Ecto neural progenitor cell (in vitro differentiated cells): ENCODE measurements around the gene PRKCE.

Experiments used
- DNase-seq: peaks from one replicate; pipeline ENCODE4 v3.0.0-alpha.2; 2018; ENCODE audit warnings: low spot score

The PRKCE gene

GRCh38 chr2:46018773-46019591, 367.5 kb downstream of the PRKCE start:
- DNase-seq, result no peak

DNA sequence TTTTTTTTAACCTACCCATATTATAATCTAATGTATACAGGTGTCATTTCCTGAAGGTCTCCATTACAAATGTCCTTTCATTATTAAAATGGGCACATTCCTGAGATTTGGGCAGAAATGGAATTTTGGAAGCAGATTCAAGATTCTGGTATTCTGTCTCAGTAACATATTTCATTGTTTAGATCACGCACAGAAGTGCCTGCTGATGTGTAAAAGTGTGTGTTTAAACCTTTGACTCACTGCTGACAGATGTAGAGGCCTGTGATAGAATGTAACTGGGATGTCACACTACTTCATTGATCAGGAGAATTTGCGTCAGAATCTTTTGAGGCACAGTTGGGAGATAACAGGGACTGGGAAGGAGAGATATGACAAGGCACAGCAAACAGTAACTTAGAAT, 368.9 kb downstream of the PRKCE start:
- no peak for DNase-seq

DNA sequence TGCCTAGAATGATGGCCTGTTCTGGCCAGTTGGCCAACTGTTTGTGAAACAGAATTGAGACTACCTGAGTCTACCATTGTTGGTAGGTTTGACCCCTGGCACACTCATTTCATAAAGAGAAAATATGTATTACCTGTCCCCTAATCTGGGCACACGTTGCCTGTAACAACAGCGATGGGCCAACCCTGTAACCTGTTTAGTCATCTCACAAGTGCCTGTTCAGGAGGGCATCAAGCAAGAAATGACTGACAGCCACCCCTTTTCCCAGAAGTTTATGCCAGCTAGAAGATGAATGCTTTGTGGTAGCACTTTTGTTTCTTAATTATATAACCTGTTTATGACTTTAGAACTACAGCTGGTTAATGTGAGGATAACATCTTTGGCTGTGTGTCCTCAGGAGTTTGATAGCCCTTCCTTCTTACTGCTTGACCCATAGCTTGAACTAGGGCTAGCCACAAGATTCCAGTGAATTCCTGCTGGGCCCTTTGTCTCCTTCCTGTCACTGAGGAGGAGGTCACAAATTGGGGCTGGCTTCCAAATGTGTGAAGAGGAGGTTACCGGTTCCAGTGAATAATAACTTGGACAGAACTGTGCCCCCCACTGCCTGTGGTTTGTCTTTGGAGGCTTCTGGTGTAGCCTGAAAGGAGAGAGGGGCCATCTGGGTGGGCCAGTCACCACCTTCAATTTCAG, 371.8 kb downstream of the PRKCE start:
- no peak for DNase-seq

DNA sequence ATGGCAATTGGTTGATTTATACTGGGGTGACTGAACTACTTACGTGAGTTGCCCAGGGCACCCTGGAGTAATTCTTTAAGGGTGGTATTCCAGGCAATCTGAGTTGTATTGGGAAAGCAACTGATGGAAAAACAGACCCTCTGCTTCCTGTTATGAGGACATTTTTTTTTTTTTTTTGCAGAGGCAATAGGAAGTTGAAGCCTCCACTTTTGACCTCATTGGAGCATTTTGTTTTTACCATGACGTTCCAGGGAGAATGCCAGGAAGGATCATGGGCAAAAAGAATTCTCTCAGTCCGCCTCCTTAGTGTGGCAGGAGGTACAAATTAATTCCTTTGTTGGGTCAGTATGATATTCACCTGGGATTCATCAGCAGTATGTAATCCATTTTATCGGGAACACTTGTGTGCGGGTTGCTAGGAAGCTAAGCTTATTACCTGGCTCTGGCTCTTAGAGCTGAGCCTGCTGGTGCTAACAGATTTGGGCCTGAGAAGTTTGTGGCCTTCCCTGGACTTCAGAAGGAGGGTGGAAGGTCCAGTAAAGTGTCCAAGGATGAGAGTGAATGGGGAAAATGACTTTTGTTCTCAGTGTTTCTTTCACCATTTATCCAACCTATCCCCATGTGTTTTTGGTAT, 372.8 kb downstream of the PRKCE start:
- no peak for DNase-seq

GRCh38 chr2:46025081-46025480, 373.6 kb downstream of the PRKCE start:
- DNase-seq, result no peak

DNA sequence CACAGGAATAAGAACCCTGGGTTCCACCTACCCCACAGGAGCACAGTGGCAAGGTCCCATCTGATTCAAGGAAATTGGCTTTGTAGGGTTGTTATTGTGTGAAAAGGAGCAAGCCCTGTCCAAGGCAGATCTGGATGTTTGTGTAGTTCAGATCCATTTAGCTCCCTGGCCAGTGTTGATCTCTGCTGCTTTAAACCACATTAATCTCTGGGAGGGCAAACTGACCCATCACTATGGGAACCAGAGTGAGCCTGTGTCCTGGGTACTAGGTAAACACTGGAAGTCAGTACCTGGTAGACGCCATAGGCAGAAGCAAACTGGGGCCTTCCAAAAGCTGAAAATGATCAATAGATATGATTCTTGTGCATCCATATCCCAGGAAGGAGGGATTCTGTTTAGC, 374.2 kb downstream of the PRKCE start:
- DNase-seq, result no peak

DNA sequence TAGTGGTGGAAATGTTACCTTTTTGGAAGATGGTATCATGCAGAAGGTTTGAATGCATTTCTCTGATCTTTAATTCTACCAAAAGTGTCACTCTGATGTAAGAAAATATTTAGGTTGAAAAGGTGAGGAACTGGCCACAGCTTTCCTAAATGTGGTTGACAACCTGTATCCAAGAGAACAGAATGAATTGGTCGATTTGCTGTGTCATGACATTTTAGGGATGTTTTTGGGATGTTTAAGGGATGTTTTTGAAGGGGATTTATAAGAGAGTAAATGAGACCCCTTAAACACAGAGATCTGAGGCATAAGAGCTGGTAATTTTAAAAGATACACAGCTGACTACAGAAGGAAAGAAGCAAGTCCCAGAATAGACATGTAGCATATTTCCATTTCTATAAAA, 375.0 kb downstream of the PRKCE start:
- DNase-seq, result no peak

DNA sequence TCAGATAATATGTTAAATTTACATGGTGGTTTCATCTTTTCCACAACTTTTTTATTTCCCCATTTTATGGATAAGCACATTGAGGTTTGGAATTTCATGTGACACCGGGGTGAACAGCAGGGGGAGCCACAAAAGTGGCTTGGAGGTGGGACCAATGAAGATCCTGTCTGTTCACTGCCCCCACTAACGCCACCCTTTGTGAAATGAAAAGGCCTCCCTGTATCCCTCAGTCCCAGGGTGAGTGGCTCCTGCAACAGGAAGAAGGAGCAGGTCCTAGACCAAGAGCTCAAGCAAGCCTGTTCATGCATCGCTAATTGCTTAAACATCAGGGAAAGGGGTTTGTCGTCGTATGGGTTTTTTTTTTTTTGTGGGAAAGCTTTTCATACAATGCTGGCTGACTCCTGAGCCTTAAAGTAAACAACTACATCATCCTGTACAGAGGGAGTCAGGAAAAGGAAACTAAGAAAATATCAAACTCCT, 377.9 kb downstream of the PRKCE start:
- no peak for DNase-seq

GRCh38 chr2:46030330-46030729, 378.9 kb downstream of the PRKCE start:
- DNase-seq, result no peak

- no peak for DNase-seq
These were observed 380.8 kb downstream of the PRKCE start for GRCh38 chr2:46032161-46032813.

DNA sequence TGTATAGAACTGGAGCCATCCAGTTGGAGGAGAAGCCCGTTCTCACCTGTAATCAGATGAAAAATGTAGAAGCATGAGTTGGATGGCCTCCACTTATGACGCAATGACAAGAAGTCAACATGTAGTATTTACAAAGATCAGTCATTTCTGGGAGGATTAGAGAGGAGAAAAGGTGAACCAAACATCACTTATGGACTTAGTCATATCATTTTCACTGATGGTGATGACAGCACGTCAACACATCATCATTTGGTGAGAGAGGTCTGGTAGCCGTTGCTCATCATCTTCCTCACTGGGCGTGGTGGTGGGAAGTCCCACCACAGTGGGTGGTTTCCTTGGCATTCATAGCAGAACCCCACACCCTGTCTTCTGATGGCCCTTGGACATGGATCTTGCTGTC, 381.5 kb downstream of the PRKCE start:
- no peak for DNase-seq

DNA sequence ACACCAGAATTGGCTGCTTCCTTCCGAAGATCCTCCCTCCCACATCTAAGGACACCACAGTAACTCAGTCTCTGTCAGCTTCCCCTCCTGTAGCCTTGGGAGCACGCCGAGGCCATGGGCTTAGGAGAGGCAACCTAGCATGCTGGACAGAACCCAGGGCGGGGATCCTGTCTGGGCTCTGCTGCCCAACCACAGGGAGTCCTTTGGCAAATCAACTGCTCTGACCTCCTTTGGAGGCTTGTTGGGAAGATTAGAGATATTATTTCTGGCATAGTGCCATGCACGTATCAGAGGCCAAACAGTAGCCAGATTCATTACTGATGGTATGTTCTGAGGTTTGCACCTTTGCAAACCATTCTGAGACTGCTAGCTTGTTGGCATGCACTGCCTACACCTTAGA, 383.1 kb downstream of the PRKCE start:
- no peak for DNase-seq

DNA sequence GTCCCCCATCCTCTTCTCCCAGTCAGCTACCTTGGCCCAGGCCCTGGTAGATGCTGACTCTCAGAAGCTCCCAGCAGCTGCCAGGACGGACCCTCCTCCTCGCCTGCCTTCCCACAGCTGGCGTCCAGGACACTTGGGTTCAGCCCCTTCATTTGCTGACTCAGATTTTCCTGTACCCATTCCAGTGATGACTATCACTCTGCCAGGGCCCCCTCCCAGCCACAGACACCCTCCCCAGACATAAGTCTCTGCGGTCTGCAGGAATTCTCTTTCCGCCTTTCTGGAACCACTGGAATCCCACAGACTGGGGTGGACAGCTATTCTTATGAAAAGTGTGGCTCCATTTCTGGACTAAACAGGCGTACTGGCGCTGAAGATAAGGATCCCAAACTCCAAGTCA, 385.5 kb downstream of the PRKCE start:
- no peak for DNase-seq

DNA sequence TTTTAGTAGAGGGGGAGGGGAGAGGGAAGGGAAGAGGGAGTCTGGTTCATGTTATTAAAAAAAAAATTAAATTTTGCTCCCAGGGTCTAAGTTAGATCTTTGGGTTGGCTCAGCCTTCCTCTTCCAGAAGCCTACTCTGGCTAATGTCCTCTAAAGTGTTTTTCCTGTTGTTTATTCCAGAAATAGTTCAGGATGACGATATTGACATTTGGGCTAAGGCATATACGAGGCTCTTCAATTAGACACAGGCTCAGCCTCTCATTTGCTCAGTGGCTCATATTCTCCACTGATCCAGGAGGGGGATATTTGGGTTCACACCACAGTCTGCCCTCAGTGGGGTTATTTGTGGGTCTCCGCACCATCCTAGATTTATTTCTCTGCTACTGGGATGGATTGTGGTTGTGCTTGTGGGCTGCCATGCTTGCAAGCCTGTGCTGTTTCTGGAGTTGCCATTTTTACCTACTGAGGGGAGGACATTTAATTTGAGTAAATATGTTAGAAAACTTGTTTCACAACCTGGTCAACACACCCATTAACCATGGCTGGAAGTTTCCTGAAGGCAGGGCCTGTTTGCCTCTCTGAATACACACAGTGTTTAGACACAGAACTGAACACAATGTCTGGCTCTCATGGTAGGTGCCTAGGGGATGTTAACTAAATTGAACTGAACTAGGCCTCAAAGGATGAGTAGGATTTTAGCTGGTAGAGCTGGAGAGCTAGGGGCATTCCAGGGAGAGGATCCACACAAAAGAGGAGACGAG, 388.2 kb downstream of the PRKCE start:
- no peak for DNase-seq

DNA sequence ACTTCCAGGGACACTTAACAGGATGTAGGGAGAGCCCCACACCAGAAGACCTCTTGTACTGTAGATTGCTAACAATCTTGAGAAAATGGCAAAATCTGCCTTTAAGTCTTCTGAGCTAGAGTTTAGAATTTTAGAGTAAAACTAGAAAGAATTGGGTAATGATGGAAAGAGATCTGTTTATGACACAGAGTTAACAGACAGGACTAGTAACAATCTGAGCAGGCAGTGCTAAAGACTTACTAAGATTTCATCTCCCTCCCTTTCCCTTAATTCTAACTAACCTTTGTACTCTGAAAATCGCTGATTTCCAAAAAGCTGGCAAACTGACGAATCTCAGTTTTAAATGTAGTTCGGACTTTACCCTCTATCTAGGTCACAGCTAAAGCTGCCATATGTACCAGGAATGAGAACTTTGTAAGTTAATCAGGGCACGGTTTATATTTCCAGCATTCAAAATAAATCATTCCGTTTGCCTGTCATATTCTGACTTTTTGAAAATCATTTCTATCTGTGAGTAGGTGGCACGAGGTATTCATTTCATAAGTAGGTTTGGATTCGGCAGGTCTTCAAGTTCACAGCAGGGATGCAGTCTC, 389.2 kb downstream of the PRKCE start:
- no peak for DNase-seq

- DNase-seq, result no peak
These were observed 390.0 kb downstream of the PRKCE start for GRCh38 chr2:46041434-46041833.

DNA sequence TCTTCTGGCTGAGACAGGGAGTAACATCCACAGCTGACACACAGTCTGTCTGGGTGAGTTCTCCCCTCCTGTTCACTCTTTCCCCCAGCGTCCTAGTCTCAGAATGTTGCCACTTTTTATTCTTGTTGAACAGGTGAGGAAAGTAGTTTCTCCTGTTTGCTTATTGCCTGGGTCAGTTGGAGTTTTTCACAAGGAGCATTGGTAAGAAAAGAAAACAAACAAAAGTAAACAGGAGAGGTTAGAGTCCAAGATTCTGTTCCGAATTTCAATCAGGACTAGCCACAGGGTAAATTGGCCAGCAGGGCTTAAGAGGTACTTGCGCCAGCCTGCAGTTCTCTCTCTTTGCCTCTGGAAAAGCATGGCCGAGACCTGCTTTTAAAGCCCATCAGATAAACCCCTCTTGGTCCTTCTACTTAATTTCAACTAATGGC, 390.7 kb downstream of the PRKCE start:
- DNase-seq, result no peak

DNA sequence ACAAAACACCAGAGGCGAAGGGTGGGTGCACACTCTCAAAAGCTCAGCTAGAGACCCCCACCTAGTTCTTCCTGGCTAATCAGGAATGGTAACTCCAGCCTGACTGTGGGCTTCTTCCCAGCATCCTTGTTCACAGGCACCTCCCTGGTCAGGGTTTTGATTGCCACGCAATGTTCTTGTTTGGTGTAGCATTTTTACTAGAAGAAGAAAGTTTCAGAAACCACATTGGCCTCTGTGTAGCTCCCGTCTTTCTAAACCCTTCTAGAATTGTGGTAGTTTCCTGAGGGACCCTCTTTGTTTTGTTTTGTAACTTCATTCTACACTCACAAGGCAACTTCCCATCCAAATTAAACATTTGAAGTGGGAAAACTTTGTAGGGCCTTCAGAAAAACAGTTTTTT, 391.2 kb downstream of the PRKCE start:
- DNase-seq, result no peak

- DNase-seq, result no peak
These were observed 394.4 kb downstream of the PRKCE start for GRCh38 chr2:46045888-46046287.

- DNase-seq, result no peak
These were observed 395.8 kb downstream of the PRKCE start for GRCh38 chr2:46047290-46047689.

DNA sequence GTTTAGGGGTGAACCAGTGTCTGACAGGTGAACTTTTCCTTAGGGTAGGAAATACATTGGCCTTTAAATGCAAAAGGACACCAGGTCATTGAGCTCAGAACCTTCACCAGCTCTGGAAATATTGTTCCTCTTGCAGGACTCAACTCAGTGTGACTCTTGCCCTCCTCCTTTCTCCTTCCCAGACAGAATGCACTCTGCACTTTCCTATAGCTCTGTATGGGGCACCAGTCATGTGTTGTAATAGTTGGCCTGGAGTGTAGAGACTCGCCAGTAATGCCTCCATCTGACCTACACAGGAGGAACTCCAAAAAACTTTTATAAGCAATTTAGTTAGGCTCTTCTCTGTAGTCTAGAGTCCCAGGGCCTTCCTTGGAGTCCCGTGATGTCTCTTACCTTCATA, 397.2 kb downstream of the PRKCE start:
- no peak for DNase-seq
